Loucy (cell line): ENCODE results near the gene HMHB1.

Source experiments
- EZH2phosphoT487 ChIP-seq: fragments of 200-600 bp; IDR thresholded peaks from 2 replicates; pipeline ENCODE4 v1.6.1; 2018; ENCODE audit warnings: antibody characterized with exemption, mild to moderate bottlenecking, moderate library complexity, borderline replicate concordance
- TF ChIP-seq, protein P1 (sequence below): fragments of 200-600 bp; sonication (generic); conservative IDR thresholded peaks from 2 replicates; pipeline ENCODE4 v1.5.1; 2014; ENCODE audit warnings: mild to moderate bottlenecking, antibody characterized with exemption, low read length

DNA sequence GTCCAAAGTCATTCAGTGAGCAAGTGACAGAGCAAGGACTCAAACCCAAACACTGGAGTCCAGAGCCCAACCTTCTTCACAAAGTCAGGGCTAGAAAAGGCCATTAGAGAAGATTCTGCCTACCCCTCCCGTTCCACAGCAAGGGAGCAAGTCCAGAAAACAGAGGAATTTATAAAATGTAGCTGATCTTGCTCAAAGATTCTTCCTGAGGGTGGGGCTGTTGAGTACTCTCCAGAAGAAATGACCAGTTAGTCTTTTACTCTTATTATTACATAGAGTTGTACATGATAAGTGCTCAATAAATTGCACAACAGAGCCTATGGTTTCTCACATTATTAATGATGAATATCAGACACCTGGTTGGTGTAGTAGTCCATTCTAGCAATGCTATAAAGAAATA is 39.3 kb upstream of the HMHB1 start:
- TF ChIP-seq EZH2phosphoT487: no peak
- TF ChIP-seq, protein P1, sequence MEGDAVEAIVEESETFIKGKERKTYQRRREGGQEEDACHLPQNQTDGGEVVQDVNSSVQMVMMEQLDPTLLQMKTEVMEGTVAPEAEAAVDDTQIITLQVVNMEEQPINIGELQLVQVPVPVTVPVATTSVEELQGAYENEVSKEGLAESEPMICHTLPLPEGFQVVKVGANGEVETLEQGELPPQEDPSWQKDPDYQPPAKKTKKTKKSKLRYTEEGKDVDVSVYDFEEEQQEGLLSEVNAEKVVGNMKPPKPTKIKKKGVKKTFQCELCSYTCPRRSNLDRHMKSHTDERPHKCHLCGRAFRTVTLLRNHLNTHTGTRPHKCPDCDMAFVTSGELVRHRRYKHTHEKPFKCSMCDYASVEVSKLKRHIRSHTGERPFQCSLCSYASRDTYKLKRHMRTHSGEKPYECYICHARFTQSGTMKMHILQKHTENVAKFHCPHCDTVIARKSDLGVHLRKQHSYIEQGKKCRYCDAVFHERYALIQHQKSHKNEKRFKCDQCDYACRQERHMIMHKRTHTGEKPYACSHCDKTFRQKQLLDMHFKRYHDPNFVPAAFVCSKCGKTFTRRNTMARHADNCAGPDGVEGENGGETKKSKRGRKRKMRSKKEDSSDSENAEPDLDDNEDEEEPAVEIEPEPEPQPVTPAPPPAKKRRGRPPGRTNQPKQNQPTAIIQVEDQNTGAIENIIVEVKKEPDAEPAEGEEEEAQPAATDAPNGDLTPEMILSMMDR: no peak
